GM12878 (cell line): Measurements from ENCODE around the gene RIIAD1. TPM values are rescaled to one million over a fixed set of nuclear protein-coding genes. Genes with fewer than 3 reads are reported as not detected.

Experiments used
- ATAC-seq: fragments of 200-7000 bp; cut with Tn5 transposase; 3 replicates; pipeline ENCODE4 v1.9.1; 2020; ENCODE audit warnings: mild to moderate bottlenecking, moderate library complexity
- BruUV-seq: library from RNA; stranded (reverse); fragments of 400-500 nt; replicated peaks from 2 replicates; lab custom pipeline; 2021; lab: Mats Ljungman, UMichigan
- CTCF ChIA-PET: fragments of 300-600 bp; sonication (Branson Sonifier 250); formaldehyde crosslinking; extraction: SDS; loops from one replicate; lab custom pipeline; 2021; ENCODE audit warnings: inconsistent platforms; lab: Yijun Ruan, JAX
- POLR2A ChIA-PET: fragments of 350-600 bp; formaldehyde crosslinking; extraction: SDS; loops from one replicate; lab custom pipeline; 2021; ENCODE audit warnings: inconsistent platforms; lab: Charles Lee
- RAD21 ChIA-PET: fragments of 300-600 bp; sonication (Branson Sonifier 250); formaldehyde crosslinking; loops from one replicate; lab custom pipeline; 2023; ENCODE audit warnings: antibody characterized with exemption; ENCODE audit not compliant: unreplicated experiment; lab: Charles Lee
- SMC1A ChIA-PET: fragments of 300-600 bp; sonication (Branson Sonifier 250); formaldehyde crosslinking; loops from one replicate; lab custom pipeline; 2023; ENCODE audit not compliant: unreplicated experiment, uncharacterized antibody; lab: Charles Lee
- DNase-seq: peaks from one replicate; pipeline ENCODE4 v3.0.0-alpha.2; 2011; ENCODE audit warnings: low read depth, low spot score
- FAIRE-seq: peaks from 3 replicates; lab custom pipeline; 2011; peaks lifted over from hg19 to GRCh38; lab: Jason Lieb, UNC
- H2AFZ ChIP-seq: 2 replicates; pipeline ENCODE4 v1.6.0; 2011; ENCODE audit warnings: low read depth, low read length, control low read depth; ENCODE audit not compliant: control insufficient read depth
- H3K27ac ChIP-seq: 2 replicates; pipeline ENCODE4 v1.5.1; 2011; ENCODE audit warnings: control low read depth; ENCODE audit not compliant: control insufficient read depth, insufficient read depth
- H3K27me3 ChIP-seq, 2 experiments: replicated peaks in 1 of 2; 2 replicates each; pipeline versions ENCODE4 v1.6.0 to v1.6.1; 2011; ENCODE audit warnings: low read length in 1 of 2; ENCODE audit not compliant: control insufficient read depth in 2 of 2, insufficient read depth in 2 of 2
- H3K36me3 ChIP-seq, 2 experiments: 2 replicates each; pipeline ENCODE4 v1.5.1; 2011; ENCODE audit warnings: low read length in 1 of 2; ENCODE audit not compliant: control insufficient read depth in 2 of 2, insufficient read depth in 2 of 2
- H3K4me1 ChIP-seq: 2 replicates; pipeline ENCODE4 v1.6.1; 2011; ENCODE audit warnings: mild to moderate bottlenecking, low read length, moderate library complexity, mixed read lengths; ENCODE audit not compliant: control insufficient read depth, insufficient read depth
- H3K4me2 ChIP-seq: 2 replicates; pipeline ENCODE4 v1.6.0; 2011; ENCODE audit warnings: control low read depth; ENCODE audit not compliant: control insufficient read depth, insufficient read depth
- H3K4me3 ChIP-seq: fragments of 200-600 bp; sonication (generic); 2 replicates; pipeline ENCODE4 v1.5.1; 2016
- H3K79me2 ChIP-seq: 2 replicates; pipeline ENCODE4 v1.6.0; 2011; ENCODE audit warnings: low read length; ENCODE audit not compliant: control insufficient read depth, insufficient read depth
- H3K9ac ChIP-seq: 2 replicates; pipeline ENCODE4 v1.8.0; 2011; ENCODE audit warnings: low read length, control low read depth, mixed read lengths; ENCODE audit not compliant: control insufficient read depth, insufficient read depth
- H3K9me3 ChIP-seq: replicated peaks from 3 replicates; pipeline ENCODE4 v1.5.1; 2011; ENCODE audit warnings: mild to moderate bottlenecking, low read length; ENCODE audit not compliant: control insufficient read depth, insufficient read depth
- H4K20me1 ChIP-seq: 2 replicates; pipeline ENCODE4 v1.6.0; 2011; ENCODE audit not compliant: control insufficient read depth, insufficient read depth
- BCL11A ChIP-seq: IDR thresholded peaks from 2 replicates; pipeline ENCODE4 v1.6.1; 2011; ENCODE audit warnings: low read depth, low read length
- BRCA1 ChIP-seq: IDR thresholded peaks from 2 replicates; pipeline ENCODE4 v1.6.1; 2011; ENCODE audit warnings: low read depth, low read length, improper control_type of control experiment
- CHD4 ChIP-seq: fragments of 200-600 bp; sonication (generic); IDR thresholded peaks from 2 replicates; pipeline ENCODE4 v1.6.1; 2016; ENCODE audit warnings: mild to moderate bottlenecking
- E4F1 ChIP-seq: fragments of 450-650 bp; IDR thresholded peaks from 2 replicates; pipeline ENCODE4 v1.6.1; 2018; ENCODE audit warnings: borderline replicate concordance, mild to moderate bottlenecking; ENCODE audit not compliant: partially characterized antibody
- EZH2 ChIP-seq: IDR thresholded peaks from 2 replicates; pipeline ENCODE4 v1.6.1; 2012; ENCODE audit warnings: low read depth, mild to moderate bottlenecking, control low read depth, inconsistent platforms, low read length, borderline replicate concordance; ENCODE audit not compliant: control insufficient read depth
- HSF1 ChIP-seq: fragments of 150-350 bp; IDR thresholded peaks from 2 replicates; pipeline ENCODE4 v1.6.1; 2014; ENCODE audit warnings: mild to moderate bottlenecking, low read depth, low read length
- MTA2 ChIP-seq: fragments of 450-650 bp; IDR thresholded peaks from 2 replicates; pipeline ENCODE4 v1.6.1; 2016; ENCODE audit warnings: low read depth, mild to moderate bottlenecking, moderate library complexity
- NFYA ChIP-seq: IDR thresholded peaks from 2 replicates; pipeline ENCODE4 v1.6.1; 2011; ENCODE audit warnings: low read depth, mild to moderate bottlenecking, low read length, improper control_type of control experiment, borderline replicate concordance
- RB1 ChIP-seq: fragments of 450-650 bp; formaldehyde crosslinking; IDR thresholded peaks from 2 replicates; pipeline ENCODE4 v1.6.1; 2017; ENCODE audit warnings: mild to moderate bottlenecking, borderline replicate concordance
- RUNX3 ChIP-seq: IDR thresholded peaks from 2 replicates; pipeline ENCODE4 v1.6.1; 2012; ENCODE audit warnings: low read length, inconsistent platforms
- SMAD5 ChIP-seq: IDR thresholded peaks from 2 replicates; pipeline ENCODE4 v1.6.1; 2016; ENCODE audit warnings: antibody characterized with exemption, low read depth
- SUPT20H ChIP-seq: IDR thresholded peaks from 2 replicates; pipeline ENCODE4 v1.6.1; 2011; ENCODE audit warnings: low read depth, mild to moderate bottlenecking, low read length, moderate library complexity, borderline replicate concordance; ENCODE audit not compliant: control insufficient read depth
- TARDBP ChIP-seq: IDR thresholded peaks from 2 replicates; pipeline ENCODE4 v1.6.1; 2016; ENCODE audit warnings: borderline replicate concordance
- WGBS: methylation state at CpG from one replicate; pipeline ENCODE4 v1.1.6; 2016; ENCODE audit warnings: low lambda C conversion rate; ENCODE audit not compliant: insufficient replicate concordance, insufficient coverage; ENCODE audit errors: missing lambda C conversion rate; 5-methylcytosine and 5-hydroxymethylcytosine counted together
- in situ Hi-C: fragments of 300-500 bp; cut with MboI; formaldehyde crosslinking; loops from 9 replicates; pipeline ENCODE4 v1.14.3; 2018; ENCODE audit warnings: mixed read lengths
- intact Hi-C: fragments of 100-400 bp; cut with micrococcal nuclease; formaldehyde crosslinking; loops from one replicate; pipeline ENCODE4 v1.14.2; 2022; ENCODE audit not compliant: unreplicated experiment
- polyA plus RNA-seq, 11 experiments: library from polyadenylated mRNA; depleted of rRNA in 4 of 11; unstranded in 6 of 11; stranded (reverse) in 5 of 11; fragments of >200 nt; fragmentation: Nextera tagmentation in 4 of 11; fragmentation: Illumina TruSeq in 1 of 11; extraction: Ambion mirVana in 4 of 11; extraction: Trizol in 1 of 11; gene quantifications; 1 replicate in 1 of 11; 2 replicates in 10 of 11; pipeline versions ENCODE4 v1.2.1 to v1.2.3, GENCODE V29; 2011 to 2016; ENCODE audit warnings: inconsistent platforms in 2 of 11, missing spikeins in 2 of 11, low read depth in 1 of 11
- total RNA-seq, 4 experiments: library from RNA; depleted of rRNA in 3 of 4; stranded (reverse); fragments of >200 nt in 3 of 4; fragmentation: Illumina TruSeq in 1 of 4; extraction: Trizol in 1 of 4; gene quantifications; 2 replicates each; pipeline versions ENCODE4 v1.2.1 to v1.2.3, GENCODE V29; 2013 to 2021

Gene RIIAD1
- total and polyA plus RNA-seq, 10 of the 15 experiments (the other 5 are each of a cell fraction or from before 2014, with no cell fraction given) = not detected

- in situ Hi-C loops (no loop called here), intact Hi-C loops (no loop called here)
- RAD21 ChIA-PET = no interaction called here
- Histone ChIP-seq H3K27ac (no peak overlapping the region), H4K20me1 (no peaks in the 10 kb centered on the region), H3K36me3 (peaks cover 0 to 3% of the 10 kb centered on the region in 2 experiments; a peak in 2 of 4 replicates), H3K9ac (no peak overlapping the region), H3K4me1 (no peaks in the 10 kb centered on the region), H2AFZ (no peak overlapping the region), H3K4me2 (no peak overlapping the region), H3K4me3 (no peak overlapping the region), H3K9me3 (no peaks in the 10 kb centered on the region), H3K27me3 (no peaks in the 10 kb centered on the region), H3K79me2 (no peaks in the 10 kb centered on the region)
- FAIRE-seq (no peak), DNase-seq (no peak), ATAC-seq (no peak)
- POLR2A ChIA-PET = no interaction called here
- no peak for TF ChIP-seq E4F1
- TF ChIP-seq NFYA = no peak
- TF ChIP-seq TARDBP = no peak
- no peak for TF ChIP-seq MTA2
- no peak for TF ChIP-seq HSF1
- no peak for TF ChIP-seq SUPT20H
- TF ChIP-seq BRCA1 = no peak
- no peak for TF ChIP-seq RB1
- no peak for TF ChIP-seq SMAD5
- TF ChIP-seq EZH2 = no peak
- TF ChIP-seq BCL11A = no peak
- TF ChIP-seq CHD4 = no peak
- no peak for TF ChIP-seq RUNX3
- BruUV-seq = no TSS peak
- 55% methylated on average over 8 of the region's 8 CpGs for WGBS
- SMC1A ChIA-PET = no interaction called here
- CTCF ChIA-PET = no interaction called here
Measured at GRCh38 chr1:151702936-151703335, 18.4 kb upstream of the RIIAD1 start.
